Dendritic cell treated with granulocyte-macrophage colony-stimulating factor and Interleukin-4, amounts not matched to agents 40 ng/mL and 50 ng/mL, for 4 days (primary cell): ENCODE data around the gene C15orf39.
"Not testable (repeated sequence)": the region's sequence is repeated elsewhere in the genome, so short reads cannot be mapped to it uniquely, and the experiment has no call there.

Source experiments
- H3K27ac Mint-ChIP-seq: one replicate; pipeline ENCODE4 v1.8.0; 2022; ENCODE audit warnings: mild to moderate bottlenecking, mixed read lengths
- H3K27me3 Mint-ChIP-seq: one replicate; pipeline ENCODE4 v1.8.0; 2022; ENCODE audit warnings: mild to moderate bottlenecking, mixed read lengths
- H3K36me3 Mint-ChIP-seq: one replicate; pipeline ENCODE4 v1.8.0; 2022; ENCODE audit warnings: low read depth, mixed read lengths
- H3K4me1 Mint-ChIP-seq: one replicate; pipeline ENCODE4 v1.8.0; 2022; ENCODE audit warnings: low read depth, mixed read lengths
- H3K4me3 Mint-ChIP-seq: one replicate; pipeline ENCODE4 v1.8.0; 2022; ENCODE audit warnings: mild to moderate bottlenecking, moderate library complexity, mixed read lengths
- H3K9me3 Mint-ChIP-seq: one replicate; pipeline ENCODE4 v1.8.0; 2022; ENCODE audit warnings: mixed read lengths
- intact Hi-C: fragments of 100-400 bp; cut with micrococcal nuclease; formaldehyde crosslinking; loops from one replicate; pipeline ENCODE4 v1.15.0; 2022

Gene C15orf39

GRCh38 chr15:75215107-75216004 lies 13.7 kb downstream of the C15orf39 start:
- intact Hi-C loops, result no loop called here
- no peak overlapping the region for H3K27ac Mint-ChIP-seq
- no peaks in the 10 kb centered on the region for H3K27me3 Mint-ChIP-seq
- H3K36me3 Mint-ChIP-seq, result peaks cover 77% of the 10 kb centered on the region
- H3K9me3 Mint-ChIP-seq, result no peaks in the 10 kb centered on the region
- H3K4me3 Mint-ChIP-seq, result no peak overlapping the region
- H3K4me1 Mint-ChIP-seq, result peaks cover 73% of the 10 kb centered on the region

DNA sequence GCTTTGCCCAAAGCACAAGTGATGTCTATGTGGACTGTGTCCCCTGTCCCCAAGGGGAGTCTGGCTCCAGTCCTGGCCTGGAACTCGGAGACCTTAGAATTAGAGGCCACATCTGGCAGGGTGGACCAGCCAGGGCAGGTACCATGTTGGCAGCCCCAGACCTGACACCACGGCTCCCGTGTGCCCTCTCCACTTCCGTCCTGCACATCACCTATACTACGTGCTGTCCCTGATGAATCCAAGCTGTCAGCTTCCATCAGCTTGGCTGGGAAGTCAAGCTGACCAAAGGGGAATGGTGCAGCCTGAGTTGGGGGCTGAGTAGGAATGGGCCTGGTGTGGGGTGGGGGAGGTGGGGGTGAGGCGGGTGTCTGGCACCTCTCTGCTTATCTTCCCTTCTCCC lies 15.3 kb downstream of the C15orf39 start:
- H3K27me3 Mint-ChIP-seq, result no peaks in the 10 kb centered on the region
- no peak overlapping the region for H3K4me3 Mint-ChIP-seq
- peaks cover 62% of the 10 kb centered on the region for H3K36me3 Mint-ChIP-seq
- no peaks in the 10 kb centered on the region for H3K9me3 Mint-ChIP-seq
- H3K27ac Mint-ChIP-seq, result no peak overlapping the region
- intact Hi-C loops, result no loop called here
- H3K4me1 Mint-ChIP-seq, result peaks cover 61% of the 10 kb centered on the region

GRCh38 chr15:75217574-75217973 lies 15.9 kb downstream of the C15orf39 start:
- H3K27me3 Mint-ChIP-seq, H3K4me3 Mint-ChIP-seq, intact Hi-C loops, H3K27ac Mint-ChIP-seq, H3K9me3 Mint-ChIP-seq: not testable (repeated sequence)
- peaks cover 56% of the 10 kb centered on the region for H3K4me1 Mint-ChIP-seq
- H3K36me3 Mint-ChIP-seq, result peaks cover 56% of the 10 kb centered on the region

GRCh38 chr15:75219507-75219929 lies 17.8 kb downstream of the C15orf39 start:
- H3K4me3 Mint-ChIP-seq, H3K9me3 Mint-ChIP-seq, intact Hi-C loops: not testable (repeated sequence)
- Mint-ChIP-seq H3K36me3 (peaks cover 37% of the 10 kb centered on the region), H3K27ac (peak overlapping the region; percentile 21), H3K4me1 (peaks cover 38% of the 10 kb centered on the region), H3K27me3 (peaks cover 14% of the 10 kb centered on the region)

DNA sequence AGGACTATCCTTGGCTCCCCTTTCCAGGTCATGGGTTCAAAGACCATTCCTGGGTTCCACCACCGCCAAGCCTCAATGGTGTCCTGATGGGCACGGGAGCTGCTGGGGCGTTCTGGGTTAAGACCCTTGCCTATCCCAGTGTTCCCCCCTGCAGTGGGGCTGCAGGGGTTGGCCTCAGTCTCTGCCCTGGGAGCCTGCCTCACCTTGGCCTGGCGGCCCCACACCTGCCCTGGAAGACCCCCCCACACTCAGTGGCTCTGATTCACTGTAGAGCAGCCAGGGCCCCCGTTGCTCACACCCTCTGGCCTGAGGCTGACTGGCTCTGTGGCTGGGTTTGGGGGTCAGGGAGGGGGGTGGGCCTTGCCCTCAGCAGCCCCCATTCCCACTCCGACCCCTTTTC lies 22.0 kb downstream of the C15orf39 start:
- Mint-ChIP-seq H3K9me3 (no peaks in the 10 kb centered on the region), H3K4me3 (no peak overlapping the region), H3K36me3 (peaks cover 11% of the 10 kb centered on the region), H3K27me3 (peaks cover 45% of the 10 kb centered on the region), H3K27ac (no peak overlapping the region), H3K4me1 (peaks cover 14% of the 10 kb centered on the region)
- intact Hi-C loops, result no loop called here

DNA sequence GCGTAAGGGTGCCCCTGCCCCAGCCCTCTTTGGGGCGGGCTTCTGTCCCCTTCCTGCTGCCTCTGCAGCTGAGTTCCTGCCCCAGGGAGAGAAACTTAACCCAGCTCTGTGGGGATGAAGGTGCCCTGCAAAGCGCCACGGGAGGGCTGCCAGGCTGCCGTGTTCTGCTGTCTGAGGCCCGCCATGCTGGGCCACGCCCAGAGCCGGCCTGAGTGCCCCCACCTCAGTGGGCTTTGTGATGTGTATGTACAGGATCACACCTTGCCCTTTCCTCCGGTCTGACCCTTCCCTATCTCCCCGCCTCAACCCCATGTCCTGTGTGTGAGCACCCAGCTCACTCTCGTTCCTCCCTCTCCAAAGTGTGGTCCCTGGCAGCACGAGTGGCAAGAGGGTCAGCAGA lies 22.6 kb downstream of the C15orf39 start:
- intact Hi-C loops, result no loop called here
- Mint-ChIP-seq H3K36me3 (peaks cover 11% of the 10 kb centered on the region), H3K27me3 (peaks cover 45% of the 10 kb centered on the region), H3K9me3 (no peaks in the 10 kb centered on the region), H3K4me1 (peaks cover 8% of the 10 kb centered on the region), H3K4me3 (no peak overlapping the region), H3K27ac (no peak overlapping the region)

DNA sequence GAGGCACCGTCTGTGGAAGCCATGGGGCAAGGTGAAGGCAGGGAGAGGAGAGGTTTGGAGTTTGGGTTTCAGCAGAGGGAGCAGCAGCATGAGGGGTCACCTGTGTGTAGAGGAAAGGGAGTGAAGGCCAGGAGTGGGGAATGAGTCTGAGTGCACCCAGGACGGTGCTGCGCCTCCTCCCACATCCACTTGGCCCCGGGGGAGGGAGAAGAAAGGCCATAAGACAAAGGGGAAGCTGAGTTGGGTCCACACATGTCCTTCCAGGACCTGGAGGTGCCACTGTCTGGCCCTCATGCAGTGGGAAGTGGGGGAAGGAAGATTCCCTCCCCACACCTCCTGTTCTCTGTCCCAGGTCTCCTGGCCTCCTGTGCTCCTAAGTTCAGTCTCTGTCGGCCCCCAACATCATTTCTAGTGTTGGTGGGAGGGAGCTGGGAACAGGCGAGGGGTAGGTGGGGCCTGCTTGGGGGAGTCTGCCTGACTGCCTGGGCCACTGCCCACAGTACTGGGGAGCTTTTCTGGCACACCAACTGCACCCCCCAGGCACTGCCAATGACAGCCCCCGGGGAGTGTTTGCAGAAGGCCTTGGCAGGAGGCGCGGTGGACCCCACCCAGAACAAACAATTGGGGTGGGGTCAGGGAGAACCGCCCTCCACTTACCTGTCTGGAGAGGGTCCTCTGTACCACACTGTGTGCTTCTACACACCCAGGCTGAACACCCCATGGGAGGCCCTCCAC lies 23.6 kb downstream of the C15orf39 start:
- H3K27ac Mint-ChIP-seq, H3K9me3 Mint-ChIP-seq, H3K36me3 Mint-ChIP-seq, intact Hi-C loops, H3K4me3 Mint-ChIP-seq, H3K4me1 Mint-ChIP-seq: not testable (repeated sequence)
- H3K27me3 Mint-ChIP-seq, result peaks cover 52% of the 10 kb centered on the region

DNA sequence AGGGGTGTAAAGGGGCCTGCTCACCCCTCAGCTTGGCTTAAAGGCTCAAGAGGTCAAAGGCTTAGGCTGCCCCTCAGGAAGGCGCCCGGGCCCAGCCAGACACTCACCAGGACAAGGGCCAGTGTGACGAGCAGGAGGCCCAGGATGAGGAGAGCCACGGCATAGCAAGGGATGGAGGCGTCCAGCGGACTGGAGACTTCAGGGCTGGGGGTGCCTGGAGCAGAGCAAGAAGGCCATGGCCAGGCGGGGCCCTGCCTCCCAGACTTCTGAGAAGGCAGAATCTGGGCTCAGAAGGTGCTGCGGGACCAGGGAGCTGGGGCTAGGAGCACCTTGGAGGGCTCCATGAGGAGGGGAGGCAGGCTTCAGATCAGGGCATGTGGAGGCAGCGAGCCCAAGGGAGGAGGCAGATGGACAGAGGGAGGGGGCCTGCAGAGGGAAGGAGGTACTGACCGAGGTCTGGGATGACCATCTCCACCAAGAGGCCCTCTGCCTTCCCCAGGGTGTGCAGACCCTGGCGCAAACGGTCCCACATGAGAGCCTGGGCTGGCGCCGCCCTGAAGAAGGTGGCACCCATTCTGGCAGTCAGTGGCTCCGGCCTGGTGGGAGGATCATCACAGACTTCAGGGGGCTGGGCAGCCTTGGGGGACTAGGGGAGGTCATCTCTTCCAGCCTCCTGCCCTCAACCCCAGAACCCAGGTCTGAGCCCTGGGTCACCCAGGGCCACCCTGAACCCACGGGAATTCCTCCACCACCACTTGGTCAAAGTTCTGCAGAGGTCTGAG lies 24.5 kb downstream of the C15orf39 start:
- Mint-ChIP-seq H3K27ac (no peak overlapping the region), H3K36me3 (no peaks in the 10 kb centered on the region), H3K27me3 (peaks cover 52% of the 10 kb centered on the region), H3K4me1 (no peaks in the 10 kb centered on the region), H3K9me3 (no peaks in the 10 kb centered on the region), H3K4me3 (no peak overlapping the region)
- intact Hi-C loops, result no loop called here

DNA sequence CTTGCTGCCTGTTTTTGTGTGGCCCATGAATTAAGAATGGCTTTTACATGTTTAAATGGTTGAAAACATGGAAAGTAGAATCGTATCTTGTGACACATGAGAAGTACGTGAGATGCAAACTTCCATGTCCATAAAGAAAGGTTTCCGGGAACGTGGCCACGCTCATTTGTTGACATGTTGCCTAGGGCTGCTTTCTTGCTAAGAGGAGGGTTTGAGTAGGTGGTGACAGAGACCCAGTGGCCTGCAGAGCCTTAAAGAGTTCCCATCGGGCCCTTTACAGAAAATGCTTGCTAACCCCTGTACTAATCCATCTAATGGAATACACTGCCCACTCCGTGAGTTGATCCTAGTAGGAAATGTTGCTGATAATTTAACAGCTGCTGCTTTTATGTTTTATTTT lies 25.4 kb downstream of the C15orf39 start:
- H3K27ac Mint-ChIP-seq, intact Hi-C loops, H3K4me3 Mint-ChIP-seq, H3K4me1 Mint-ChIP-seq, H3K36me3 Mint-ChIP-seq, H3K9me3 Mint-ChIP-seq: not testable (repeated sequence)
- H3K27me3 Mint-ChIP-seq, result peaks cover 61% of the 10 kb centered on the region

- H3K27ac Mint-ChIP-seq, result no peak overlapping the region
- no peak overlapping the region for H3K4me3 Mint-ChIP-seq
- H3K27me3 Mint-ChIP-seq, result peaks cover 64% of the 10 kb centered on the region
- no peaks in the 10 kb centered on the region for H3K9me3 Mint-ChIP-seq
- H3K4me1 Mint-ChIP-seq, result no peaks in the 10 kb centered on the region
- no peaks in the 10 kb centered on the region for H3K36me3 Mint-ChIP-seq
- intact Hi-C loops, result no loop called here
These were observed 26.1 kb downstream of the C15orf39 start for GRCh38 chr15:75227663-75228280.

GRCh38 chr15:75228787-75229186 lies 27.1 kb downstream of the C15orf39 start:
- Mint-ChIP-seq H3K36me3 (no peaks in the 10 kb centered on the region), H3K27ac (no peak overlapping the region), H3K4me3 (no peak overlapping the region), H3K27me3 (peaks cover 65% of the 10 kb centered on the region), H3K4me1 (no peaks in the 10 kb centered on the region), H3K9me3 (no peaks in the 10 kb centered on the region)
- intact Hi-C loops, result no loop called here

DNA sequence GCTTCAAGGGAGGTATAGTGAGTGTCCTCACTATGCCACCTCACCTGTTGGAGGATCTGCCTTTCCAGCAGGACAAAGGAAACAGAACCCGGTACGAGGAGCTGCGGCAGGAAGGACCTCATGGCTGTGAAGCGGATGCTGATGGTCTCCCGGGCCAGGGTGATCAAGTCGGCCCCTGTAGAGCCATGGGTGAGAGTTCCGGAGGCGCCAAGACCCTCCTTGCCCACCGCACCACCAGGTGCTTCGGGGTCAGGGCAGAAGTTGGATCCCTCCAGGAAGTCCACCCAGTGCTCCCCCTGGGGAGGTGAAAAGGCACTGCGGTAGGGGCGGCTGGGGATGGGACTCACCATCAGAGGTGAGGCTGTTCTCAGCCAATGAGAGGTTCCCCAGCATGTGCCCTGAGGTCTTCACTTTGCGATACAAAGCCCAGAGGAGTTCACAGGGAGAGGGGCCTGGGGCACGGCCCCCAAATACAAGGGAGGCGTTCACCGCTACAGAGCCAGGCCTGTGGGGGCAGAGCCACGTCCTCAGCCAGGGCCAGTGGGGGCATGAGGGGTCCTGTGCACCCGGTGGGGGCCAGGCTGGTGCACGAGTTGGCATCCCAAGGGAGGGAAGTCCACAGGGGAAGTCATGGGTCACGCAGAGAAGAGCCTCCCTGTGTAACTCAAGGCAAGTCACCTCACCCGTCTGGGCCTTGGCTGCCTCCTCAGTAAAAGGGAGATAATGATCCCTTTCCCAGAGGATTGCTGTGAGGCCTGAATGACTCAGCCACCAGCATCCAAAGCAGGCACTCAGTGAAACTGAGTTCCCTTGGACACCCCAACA lies 27.7 kb downstream of the C15orf39 start:
- H3K9me3 Mint-ChIP-seq, result no peaks in the 10 kb centered on the region
- H3K27ac Mint-ChIP-seq, result no peak overlapping the region
- H3K27me3 Mint-ChIP-seq, result peaks cover 63% of the 10 kb centered on the region
- no peaks in the 10 kb centered on the region for H3K36me3 Mint-ChIP-seq
- no peak overlapping the region for H3K4me3 Mint-ChIP-seq
- no peaks in the 10 kb centered on the region for H3K4me1 Mint-ChIP-seq
- intact Hi-C loops, result no loop called here

DNA sequence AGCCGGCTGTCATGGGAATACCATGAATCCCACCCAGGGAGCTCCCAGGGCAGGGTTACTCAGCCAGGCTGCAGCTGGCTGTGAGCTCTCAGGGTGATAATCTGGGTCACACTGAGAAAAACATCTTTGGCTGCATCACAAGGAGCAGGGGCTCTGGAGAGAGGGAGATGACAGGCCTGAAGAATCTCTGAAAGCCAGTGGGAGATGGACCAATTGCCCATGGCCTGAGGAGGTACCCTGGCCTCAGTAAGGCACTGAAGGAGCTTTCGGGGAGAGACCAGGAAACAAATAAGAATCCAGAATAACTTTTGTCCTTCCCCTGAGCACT lies 28.3 kb downstream of the C15orf39 start:
- Mint-ChIP-seq H3K27me3 (peaks cover 59% of the 10 kb centered on the region), H3K4me3 (no peak overlapping the region), H3K36me3 (no peaks in the 10 kb centered on the region), H3K9me3 (no peaks in the 10 kb centered on the region), H3K4me1 (no peaks in the 10 kb centered on the region), H3K27ac (no peak overlapping the region)
- intact Hi-C loops, result no loop called here
